HepG2 (cell line): ENCODE measurements around the gene CAND1. TPM values are rescaled to one million over a fixed set of nuclear protein-coding genes. Genes with fewer than 3 reads are reported as not detected.

Experiments
- ATM ChIP-seq: fragments of 450-650 bp; IDR thresholded peaks from 2 replicates; pipeline ENCODE4 v1.7.1; 2017; ENCODE audit warnings: mild to moderate bottlenecking, borderline replicate concordance
- CBX2 ChIP-seq, 2 experiments: fragments of 200-600 bp in 1 of 2; sonication (generic); formaldehyde crosslinking in 1 of 2; IDR thresholded peaks; 2 replicates each; pipeline versions ENCODE4 v1.7.0 to v1.8.1; 2018 to 2022; ENCODE audit warnings: low read depth in 2 of 2, low read length in 1 of 2, mild to moderate bottlenecking in 1 of 2, missing genetic modification reagents in 1 of 2
- DMAP1 ChIP-seq: IDR thresholded peaks from 2 replicates; pipeline ENCODE4 v1.6.1; 2016
- FOXA3 ChIP-seq: IDR thresholded peaks from 2 replicates; pipeline ENCODE4 v1.6.1; 2016; ENCODE audit warnings: missing genetic modification reagents, missing compliant biosample characterization
- FOXC1 ChIP-seq: sonication (generic); formaldehyde crosslinking; IDR thresholded peaks from 2 replicates; pipeline ENCODE4 v1.8.0; 2022; ENCODE audit warnings: mild to moderate bottlenecking, missing genetic modification reagents, borderline replicate concordance
- FOXJ3 ChIP-seq: sonication (generic); formaldehyde crosslinking; IDR thresholded peaks from 2 replicates; pipeline ENCODE4 v1.4.0; 2020; ENCODE audit warnings: missing genetic modification reagents, mild to moderate bottlenecking, borderline replicate concordance
- HNRNPLL ChIP-seq: fragments of 200-400 bp; formaldehyde crosslinking; IDR thresholded peaks from 2 replicates; pipeline ENCODE4 v1.6.1; 2017; ENCODE audit warnings: mild to moderate bottlenecking, low read depth, low read length; ENCODE audit not compliant: poor library complexity, severe bottlenecking
- IKZF4 ChIP-seq: sonication (generic); formaldehyde crosslinking; IDR thresholded peaks from 2 replicates; pipeline ENCODE4 v1.5.1; 2020; ENCODE audit warnings: borderline replicate concordance, mild to moderate bottlenecking, low read depth, missing genetic modification reagents; ENCODE audit errors: not compliant biosample characterization
- NONO ChIP-seq, 2 experiments: fragments of 450-650 bp in 1 of 2; sonication (generic) in 1 of 2; formaldehyde crosslinking in 1 of 2; IDR thresholded peaks in 1 of 2; conservative IDR thresholded peaks in 1 of 2; 2 replicates each; pipeline versions ENCODE4 v1.6.1 to v1.8.0; 2017 to 2022; ENCODE audit warnings: mild to moderate bottlenecking in 1 of 2, missing genetic modification reagents in 1 of 2, moderate library complexity in 1 of 2
- POLR2A ChIP-seq, 2 experiments: IDR thresholded peaks; 2 replicates each; pipeline ENCODE4 v1.6.1; 2011; ENCODE audit warnings: low read depth in 2 of 2, low read length in 2 of 2, mild to moderate bottlenecking in 1 of 2, moderate library complexity in 1 of 2; ENCODE audit not compliant: insufficient read depth in 1 of 2
- POLR2AphosphoS2 ChIP-seq: IDR thresholded peaks from 2 replicates; pipeline ENCODE4 v1.6.1; 2011; ENCODE audit warnings: low read depth, low read length, improper control_type of control experiment
- SATB2 ChIP-seq: sonication (generic); formaldehyde crosslinking; IDR thresholded peaks from 2 replicates; pipeline ENCODE4 v1.5.0; 2020; ENCODE audit warnings: missing genetic modification reagents
- SMC3 ChIP-seq: IDR thresholded peaks from 2 replicates; pipeline ENCODE4 v1.6.1; 2011; ENCODE audit warnings: low read length, improper control_type of control experiment
- SP1 ChIP-seq, 2 experiments: fragments of 450-650 bp in 1 of 2; sonication (generic) in 1 of 2; formaldehyde crosslinking in 1 of 2; IDR thresholded peaks; 2 replicates each; pipeline versions ENCODE4 v1.4.0 to v1.6.1; 2016 to 2020; ENCODE audit warnings: missing genetic modification reagents in 1 of 2
- SP5 ChIP-seq: IDR thresholded peaks from 2 replicates; pipeline ENCODE4 v1.6.1; 2016; ENCODE audit warnings: low read depth, borderline replicate concordance
- SRSF1 ChIP-seq: fragments of 200-400 bp; formaldehyde crosslinking; optimal IDR thresholded peaks from 2 replicates; pipeline ENCODE3; 2017; ENCODE audit warnings: mild to moderate bottlenecking, low read depth, low read length, moderate library complexity
- YEATS4 ChIP-seq: sonication (generic); formaldehyde crosslinking; IDR thresholded peaks from 2 replicates; pipeline ENCODE4 v1.4.0; 2020; ENCODE audit warnings: missing genetic modification reagents, borderline replicate concordance
- ZBTB38 ChIP-seq: sonication (generic); formaldehyde crosslinking; IDR thresholded peaks from 2 replicates; pipeline ENCODE4 v1.5.1; 2020; ENCODE audit warnings: mild to moderate bottlenecking, missing genetic modification reagents
- ZBTB7B ChIP-seq: sonication (generic); formaldehyde crosslinking; IDR thresholded peaks from 2 replicates; pipeline ENCODE4 v1.4.0; 2020; ENCODE audit warnings: missing genetic modification reagents
- ZFP36L2 ChIP-seq: sonication (generic); formaldehyde crosslinking; IDR thresholded peaks from 2 replicates; pipeline ENCODE4 v1.4.0; 2020; ENCODE audit warnings: missing genetic modification reagents
- ZNF124 ChIP-seq: sonication (generic); formaldehyde crosslinking; IDR thresholded peaks from 2 replicates; pipeline ENCODE4 v1.4.0; 2020; ENCODE audit warnings: missing genetic modification reagents
- ZNF224 ChIP-seq: sonication (generic); formaldehyde crosslinking; IDR thresholded peaks from 2 replicates; pipeline ENCODE4 v1.5.0; 2020; ENCODE audit warnings: mild to moderate bottlenecking, missing genetic modification reagents
- ZNF274 ChIP-seq: sonication (generic); formaldehyde crosslinking; IDR thresholded peaks from 2 replicates; pipeline ENCODE4 v1.5.1; 2020; ENCODE audit warnings: mild to moderate bottlenecking, missing genetic modification reagents
- ZNF3 ChIP-seq: IDR thresholded peaks from 2 replicates; pipeline ENCODE4 v1.7.0; 2017; ENCODE audit warnings: inconsistent platforms
- ZNF446 ChIP-seq: sonication (generic); formaldehyde crosslinking; IDR thresholded peaks from 2 replicates; pipeline ENCODE4 v1.5.0; 2020; ENCODE audit warnings: mild to moderate bottlenecking, missing genetic modification reagents
- ZNF501 ChIP-seq: sonication (generic); formaldehyde crosslinking; IDR thresholded peaks from 2 replicates; pipeline ENCODE4 v1.5.1; 2020; ENCODE audit warnings: mild to moderate bottlenecking, moderate library complexity, missing genetic modification reagents
- ZNF639 ChIP-seq: conservative IDR thresholded peaks from 2 replicates; pipeline ENCODE4 v1.6.1; 2018; ENCODE audit warnings: missing genetic modification reagents
- ZNF747 ChIP-seq: sonication (generic); formaldehyde crosslinking; IDR thresholded peaks from 2 replicates; pipeline ENCODE4 v1.8.1; 2023; ENCODE audit warnings: missing genetic modification reagents, mild to moderate bottlenecking, borderline replicate concordance
- polyA plus RNA-seq, 8 experiments: library from polyadenylated mRNA; depleted of rRNA in 3 of 8; stranded (reverse) in 7 of 8; unstranded in 1 of 8; fragments of >200 nt; fragmentation: Illumina TruSeq in 4 of 8; extraction: Trizol in 4 of 8; gene quantifications; 2 replicates each; pipeline versions ENCODE4 v1.2.1 to v1.2.3, GENCODE V29; 2011 to 2016; ENCODE audit warnings: low read depth in 4 of 8, missing spikeins in 1 of 8, mixed read lengths in 1 of 8; ENCODE audit not compliant: insufficient read depth in 1 of 8
- total RNA-seq, 5 experiments: library from RNA; depleted of rRNA; stranded (reverse); fragments of >200 nt; fragmentation: Illumina TruSeq; extraction: Trizol; gene quantifications; 2 replicates each; pipeline ENCODE4 v1.2.3, GENCODE V29; 2016; ENCODE audit warnings: low read depth in 1 of 5
- TF ChIP-seq, protein P1 (sequence below): sonication (generic); formaldehyde crosslinking; IDR thresholded peaks from 2 replicates; pipeline ENCODE4 v1.5.0; 2020; ENCODE audit warnings: missing genetic modification reagents, mild to moderate bottlenecking, borderline replicate concordance

The CAND1 gene
- total and polyA plus RNA-seq, 2 of the 13 experiments (the other 11 are each of a cell fraction or from before 2014, with no cell fraction given) = 56.2 to 138 TPM

- TF ChIP-seq SP5 (peak; percentile 85), FOXA3 (CRISPR knock-in tag) (no peak), ZNF446 (CRISPR knock-in tag) (no peak; the same call in 1 of the 2 replicates), ATM (no peak), ZNF124 (0 out of 2 replicates have a peak, but pooled peaks have one; percentile 62), ZNF639 (peak; percentile 91; the same call in 1 of the 2 replicates), DMAP1 (CRISPR knock-in tag) (peak; percentile 96), ZNF747 (no peak), ZBTB38 (CRISPR knock-in tag) (peak; percentile 85), FOXJ3 (CRISPR knock-in tag) (peak; percentile 69; the same call in 1 of the 2 replicates), ZNF3 (no peak), FOXC1 (CRISPR knock-in tag) (no peak; the same call in 1 of the 2 replicates), ZNF274 (CRISPR knock-in tag) (no peak), ZFP36L2 (CRISPR knock-in tag) (no peak), SP1 (IDR thresholded peaks at IDR 0.05) (peak; percentile 79; the same call in 1 of the 2 replicates), SP1 (CRISPR knock-in tag; IDR thresholded peaks at IDR 0.05) (peak; percentile 68), NONO (IDR thresholded peaks at IDR 0.05) (no peak), NONO (CRISPR knock-in tag; conservative IDR thresholded peaks at IDR 0.05) (peak; percentile 42), HNRNPLL (peak; percentile 81), CBX2 (IDR thresholded peaks at IDR 0.05; ENCODE audit: low read depth, low read length) (no peak), CBX2 (CRISPR knock-in tag; IDR thresholded peaks at IDR 0.05; ENCODE audit: low read depth) (no peak; the same call in 1 of the 2 replicates), YEATS4 (CRISPR knock-in tag) (peak; percentile 87), SRSF1 (no peak), ZNF224 (CRISPR knock-in tag) (peak; percentile 76), ZBTB7B (CRISPR knock-in tag) (peak; percentile 58), POLR2AphosphoS2 (0 out of 2 replicates have a peak, but pooled peaks have one; percentile 52), IKZF4 (CRISPR knock-in tag) (peak; percentile 40), SMC3 (no peak), SATB2 (CRISPR knock-in tag) (0 out of 2 replicates have a peak, but pooled peaks have one; percentile 18), ZNF501 (CRISPR knock-in tag) (peak; percentile 53; the same call in 1 of the 2 replicates), POLR2A (IDR thresholded peaks at IDR 0.05; ENCODE audit: insufficient read depth in 1 of 2, low read depth in 2 of 2, low read length in 2 of 2) (peak; percentile 88)
- TF ChIP-seq, protein P1, sequence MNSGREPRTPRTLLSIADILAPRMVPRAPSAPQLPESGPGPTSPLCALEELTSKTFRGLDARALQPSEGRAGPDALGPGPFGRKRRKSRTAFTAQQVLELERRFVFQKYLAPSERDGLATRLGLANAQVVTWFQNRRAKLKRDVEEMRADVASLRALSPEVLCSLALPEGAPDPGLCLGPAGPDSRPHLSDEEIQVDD (CRISPR knock-in tag) = no peak
Observed at GRCh38 chr12:67268896-67269632, at the start of gene CAND1 (continued).
